DOHH2 (cell line): ENCODE measurements around the gene SLC22A31.

Source experiments
- H3F3A ChIP-seq: fragments of 200-600 bp; sonication (generic), shearing (Covaris generic); 2 replicates; pipeline ENCODE4 v1.6.0; 2016; ENCODE audit warnings: antibody characterized with exemption, mild to moderate bottlenecking; ENCODE audit not compliant: control insufficient read depth, insufficient read depth
- H3K27ac ChIP-seq: fragments of 200-600 bp; sonication (generic); 2 replicates; pipeline ENCODE4 v1.5.1; 2014; ENCODE audit warnings: low read depth, mild to moderate bottlenecking, low read length, moderate library complexity
- H3K27me3 ChIP-seq: fragments of 200-600 bp; sonication (generic); 2 replicates; pipeline ENCODE4 v1.6.1; 2014; ENCODE audit warnings: mild to moderate bottlenecking, low read length, mixed read lengths; ENCODE audit not compliant: control insufficient read depth
- H3K36me3 ChIP-seq: fragments of 200-600 bp; sonication (generic); 2 replicates; pipeline ENCODE4 v1.6.1; 2014; ENCODE audit warnings: mild to moderate bottlenecking, low read length, moderate library complexity, mixed read lengths; ENCODE audit not compliant: control insufficient read depth
- H3K4me1 ChIP-seq: fragments of 200-600 bp; sonication (generic); 2 replicates; pipeline ENCODE4 v1.6.1; 2014; ENCODE audit warnings: mild to moderate bottlenecking, low read length, mixed read lengths; ENCODE audit not compliant: control insufficient read depth
- H3K4me2 ChIP-seq: fragments of 200-600 bp; sonication (generic); 2 replicates; pipeline ENCODE4 v1.6.0; 2014; ENCODE audit warnings: mild to moderate bottlenecking, low read length, moderate library complexity
- H3K4me3 ChIP-seq: fragments of 200-600 bp; sonication (generic); 2 replicates; pipeline ENCODE4 v1.5.1; 2014; ENCODE audit warnings: mild to moderate bottlenecking, low read length, mixed read lengths
- H3K79me2 ChIP-seq: fragments of 200-600 bp; sonication (generic); 2 replicates; pipeline ENCODE4 v1.6.1; 2014; ENCODE audit warnings: mild to moderate bottlenecking, low read length, mixed read lengths; ENCODE audit not compliant: control insufficient read depth
- H3K9me2 ChIP-seq: fragments of 200-600 bp; sonication (generic); replicated peaks from 2 replicates; pipeline ENCODE4 v1.6.1; 2014; ENCODE audit warnings: mild to moderate bottlenecking, low read length, mixed read lengths; ENCODE audit not compliant: control insufficient read depth
- H3K9me3 ChIP-seq: fragments of 200-600 bp; sonication (generic); 2 replicates; pipeline ENCODE4 v1.6.1; 2014; ENCODE audit warnings: antibody characterized with exemption, low read length, mixed read lengths; ENCODE audit not compliant: control insufficient read depth, insufficient read depth
- H4K20me1 ChIP-seq: fragments of 200-600 bp; sonication (generic); 2 replicates; pipeline ENCODE4 v1.6.0; 2014; ENCODE audit warnings: low read depth, mild to moderate bottlenecking, antibody characterized with exemption, low read length, moderate library complexity; ENCODE audit not compliant: control insufficient read depth, insufficient read depth
- CTCF ChIP-seq: fragments of 200-600 bp; sonication (generic); IDR thresholded peaks from one replicate; pipeline ENCODE4 v1.5.1; 2014; ENCODE audit warnings: antibody characterized with exemption, mild to moderate bottlenecking, low read depth, low read length; ENCODE audit not compliant: poor library complexity, severe bottlenecking
- EZH2phosphoT487 ChIP-seq: fragments of 200-600 bp; sonication (generic); IDR thresholded peaks from 2 replicates; pipeline ENCODE4 v1.6.1; 2017; ENCODE audit warnings: borderline replicate concordance, mild to moderate bottlenecking, antibody characterized with exemption, low read length, moderate library complexity, mixed read lengths

SLC22A31 gene

GRCh38 chr16:89209522-89210044, 9.2 kb upstream of the SLC22A31 start:
- no peaks in the 10 kb centered on the region; the same call in 1 of the 2 replicates for H3F3A ChIP-seq
- peaks cover 11% of the 10 kb centered on the region for H3K4me1 ChIP-seq
- no peak overlapping the region for H3K27ac ChIP-seq
- no peaks in the 10 kb centered on the region for H3K36me3 ChIP-seq
- no peaks in the 10 kb centered on the region for H3K9me2 ChIP-seq
- H3K27me3 ChIP-seq = peaks cover 11% of the 10 kb centered on the region; the same call in 1 of the 2 replicates
- no peak for TF ChIP-seq CTCF
- no peak for TF ChIP-seq EZH2phosphoT487
- no peaks in the 10 kb centered on the region for H3K79me2 ChIP-seq
- no peak overlapping the region for H3K4me2 ChIP-seq
- H4K20me1 ChIP-seq = no peaks in the 10 kb centered on the region
- no peaks in the 10 kb centered on the region for H3K9me3 ChIP-seq
- no peak overlapping the region for H3K4me3 ChIP-seq

GRCh38 chr16:89207993-89208392, 7.7 kb upstream of the SLC22A31 start:
- H3F3A ChIP-seq = no peaks in the 10 kb centered on the region
- no peak overlapping the region for H3K27ac ChIP-seq
- H4K20me1 ChIP-seq = no peaks in the 10 kb centered on the region
- no peak overlapping the region for H3K4me2 ChIP-seq
- peaks cover 11% of the 10 kb centered on the region; the same call in 1 of the 2 replicates for H3K27me3 ChIP-seq
- peaks cover 11% of the 10 kb centered on the region for H3K4me1 ChIP-seq
- H3K9me3 ChIP-seq = no peaks in the 10 kb centered on the region
- no peaks in the 10 kb centered on the region for H3K79me2 ChIP-seq
- TF ChIP-seq CTCF (no peak), EZH2phosphoT487 (no peak)
- H3K4me3 ChIP-seq = no peak overlapping the region
- no peaks in the 10 kb centered on the region for H3K36me3 ChIP-seq
- no peaks in the 10 kb centered on the region for H3K9me2 ChIP-seq

- Histone ChIP-seq H3K4me3 (no peak overlapping the region), H3K9me2 (no peaks in the 10 kb centered on the region), H3K4me1 (no peaks in the 10 kb centered on the region), H3K27ac (no peak overlapping the region), H3F3A (no peaks in the 10 kb centered on the region), H3K36me3 (no peaks in the 10 kb centered on the region), H4K20me1 (no peaks in the 10 kb centered on the region), H3K79me2 (no peaks in the 10 kb centered on the region), H3K9me3 (no peaks in the 10 kb centered on the region), H3K4me2 (no peak overlapping the region), H3K27me3 (no peaks in the 10 kb centered on the region)
- TF ChIP-seq EZH2phosphoT487 (no peak), CTCF (no peak)
Observed at GRCh38 chr16:89202422-89203215, 2.3 kb upstream of the SLC22A31 start.
